Erythroblast (primary cell): ENCODE data around the gene ZNF385B.

Experiments used
- GATA1 ChIP-seq: IDR thresholded peaks from 2 replicates; pipeline ENCODE4 v1.6.1; 2011; ENCODE audit warnings: low read depth, mild to moderate bottlenecking, control low read depth, low read length, moderate library complexity
- POLR2A ChIP-seq: IDR thresholded peaks from 2 replicates; pipeline ENCODE4 v1.6.1; 2011; ENCODE audit warnings: mild to moderate bottlenecking, low read length

- TF ChIP-seq POLR2A (no peak), GATA1 (no peak)
Measured at GRCh38 chr2:179770029-179770428, 91.4 kb downstream of the ZNF385B start.
